GM12891 (cell line): ENCODE results near the gene SFMBT1.
A peak's percentile ranks its signal among the peaks of the same experiment; 100 is the strongest.

Experiments used
- DNase-seq: peaks from one replicate; pipeline ENCODE4 v3.0.0; 2011; ENCODE audit warnings: low spot score; ENCODE audit not compliant: insufficient read length
- FAIRE-seq: peaks from 2 replicates; lab custom pipeline; 2011; peaks lifted over from hg19 to GRCh38; lab: Jason Lieb, UNC
- PAX5 ChIP-seq: IDR thresholded peaks from 2 replicates; pipeline ENCODE4 v1.6.1; 2011; ENCODE audit warnings: low read length, moderate library complexity, mild to moderate bottlenecking; ENCODE audit not compliant: insufficient read depth, severe bottlenecking
- POLR2A ChIP-seq: IDR thresholded peaks from 2 replicates; pipeline ENCODE4 v1.6.1; 2011; ENCODE audit warnings: low read depth, low read length, control low read depth
- POLR2AphosphoS5 ChIP-seq: IDR thresholded peaks from 2 replicates; pipeline ENCODE4 v1.6.1; 2011; ENCODE audit warnings: low read depth, low read length, control low read depth
- POU2F2 ChIP-seq: IDR thresholded peaks from 2 replicates; pipeline ENCODE4 v1.6.1; 2011; ENCODE audit warnings: low read depth, mild to moderate bottlenecking, control low read depth, low read length, moderate library complexity
- SPI1 ChIP-seq: IDR thresholded peaks from 2 replicates; pipeline ENCODE4 v1.6.1; 2011; ENCODE audit warnings: low read depth, low read length, control low read depth
- TAF1 ChIP-seq: IDR thresholded peaks from 2 replicates; pipeline ENCODE4 v1.6.1; 2011; ENCODE audit warnings: low read depth, low read length, control low read depth

SFMBT1 gene

GRCh38 chr3:52930748-52931147, 115.1 kb downstream of the SFMBT1 start:
- DNase-seq: no peak
- peak; percentile 41 for FAIRE-seq
- TF ChIP-seq POU2F2 (no peak), SPI1 (peak; percentile 53)

GRCh38 chr3:52926554-52926953, 119.3 kb downstream of the SFMBT1 start:
- DNase-seq: no peak
- no peak for FAIRE-seq
- TF ChIP-seq TAF1: no peak

- TF ChIP-seq POU2F2: no peak
- no peak for TF ChIP-seq TAF1
- no peak for TF ChIP-seq POLR2A
- no peak for TF ChIP-seq SPI1
- no peak for TF ChIP-seq PAX5
- TF ChIP-seq POLR2AphosphoS5: no peak
- no peak for DNase-seq
- peak; percentile 61 for FAIRE-seq
Measured at GRCh38 chr3:52925405-52926313, 120.2 kb downstream of the SFMBT1 start.

- TF ChIP-seq POU2F2 (no peak), POLR2A (no peak), TAF1 (no peak), PAX5 (no peak), POLR2AphosphoS5 (no peak), SPI1 (no peak)
- no peak for FAIRE-seq
- DNase-seq: no peak
Measured at GRCh38 chr3:52923963-52924362, 121.9 kb downstream of the SFMBT1 start.

- DNase-seq: no peak
- no peak for TF ChIP-seq POLR2A
- peak; percentile 66 for FAIRE-seq
Measured at GRCh38 chr3:52920841-52921240, 125.0 kb downstream of the SFMBT1 start.

- no peak for DNase-seq
- FAIRE-seq: no peak
- no peak for TF ChIP-seq PAX5
- TF ChIP-seq POLR2AphosphoS5: no peak
Measured at GRCh38 chr3:52917044-52917443, 128.8 kb downstream of the SFMBT1 start.

GRCh38 chr3:52915294-52915693, 130.6 kb downstream of the SFMBT1 start:
- FAIRE-seq (no peak), DNase-seq (no peak)
- TF ChIP-seq POU2F2 (no peak), POLR2AphosphoS5 (no peak), TAF1 (no peak), SPI1 (no peak), PAX5 (no peak), POLR2A (no peak)

GRCh38 chr3:52912885-52913731, 132.8 kb downstream of the SFMBT1 start:
- DNase-seq (no peak), FAIRE-seq (no peak)
- TF ChIP-seq POU2F2: no peak
- TF ChIP-seq POLR2A: no peak
- no peak for TF ChIP-seq POLR2AphosphoS5
- no peak for TF ChIP-seq PAX5
- TF ChIP-seq TAF1: no peak
- TF ChIP-seq SPI1: no peak

GRCh38 chr3:52910823-52911222, 135.1 kb downstream of the SFMBT1 start:
- FAIRE-seq (no peak), DNase-seq (no peak)
- TF ChIP-seq POU2F2: no peak
- TF ChIP-seq POLR2A: no peak
- no peak for TF ChIP-seq SPI1
- no peak for TF ChIP-seq TAF1
- TF ChIP-seq POLR2AphosphoS5: no peak
- TF ChIP-seq PAX5: no peak

GRCh38 chr3:52907497-52907896, 138.4 kb downstream of the SFMBT1 start:
- FAIRE-seq (no peak), DNase-seq (no peak)

More at GRCh38 chr3:52907497-52907896, 138.4 kb downstream of the SFMBT1 start:
- TF ChIP-seq POU2F2 (no peak), POLR2A (no peak)
